Endothelial cell of umbilical vein (primary cell): Measurements from ENCODE around the gene ADH6. TPM values are rescaled to one million over a fixed set of nuclear protein-coding genes. Genes with fewer than 3 reads are reported as not detected.

ENCODE experiments used
- BruUV-seq: library from RNA; stranded (reverse); fragments of 400-500 nt; replicated peaks from 2 replicates; lab custom pipeline; 2021; lab: Mats Ljungman, UMichigan
- CTCF ChIA-PET: fragments of 300-600, 350-600 bp; sonication (Branson Sonifier 250); formaldehyde crosslinking; loops from one replicate; lab custom pipeline; 2021; ENCODE audit warnings: antibody characterized with exemption, inconsistent platforms; lab: Charles Lee
- POLR2A ChIA-PET: fragments of 300-600, 350-600 bp; sonication (Branson Sonifier 250); formaldehyde crosslinking; loops from one replicate; lab custom pipeline; 2021; ENCODE audit warnings: antibody characterized with exemption, inconsistent platforms; lab: Charles Lee
- DNase-seq: peaks from one replicate; pipeline ENCODE4 v3.0.0-alpha.2; 2011; ENCODE audit warnings: low read depth, low spot score
- FAIRE-seq: peaks from 2 replicates; lab custom pipeline; 2011; peaks lifted over from hg19 to GRCh38; lab: Jason Lieb, UNC
- H2AFZ ChIP-seq: 2 replicates; pipeline ENCODE4 v1.6.0; 2012; ENCODE audit warnings: low read depth, low read length, control low read depth, inconsistent platforms
- H3K27ac ChIP-seq: 2 replicates; pipeline ENCODE4 v1.5.1; 2011; ENCODE audit warnings: low read depth, mild to moderate bottlenecking, control low read depth, low read length, moderate library complexity; ENCODE audit not compliant: insufficient read depth
- H3K27me3 ChIP-seq, 2 experiments: 2 replicates each; pipeline versions ENCODE4 v1.6.0 to v1.6.1; 2011; ENCODE audit warnings: low read length in 2 of 2, mixed read lengths in 1 of 2; ENCODE audit not compliant: control insufficient read depth in 2 of 2, insufficient read depth in 2 of 2
- H3K36me3 ChIP-seq, 2 experiments: 2 replicates in 1 of 2; 3 replicates in 1 of 2; pipeline ENCODE4 v1.5.1; 2011; ENCODE audit warnings: low read length in 2 of 2, mild to moderate bottlenecking in 1 of 2, moderate library complexity in 1 of 2; ENCODE audit not compliant: control insufficient read depth in 2 of 2, insufficient read depth in 2 of 2; ENCODE audit errors: extremely low read depth in 1 of 2
- H3K4me1 ChIP-seq: 3 replicates; pipeline ENCODE4 v1.5.1; 2011; ENCODE audit warnings: mild to moderate bottlenecking, low read length; ENCODE audit not compliant: control insufficient read depth, insufficient read depth; ENCODE audit errors: extremely low read depth
- H3K4me2 ChIP-seq: 2 replicates; pipeline ENCODE4 v1.6.1; 2011; ENCODE audit warnings: low read length, control low read depth, mixed read lengths; ENCODE audit not compliant: insufficient read depth
- H3K4me3 ChIP-seq, 3 experiments: fragments of 200-600 bp in 1 of 3; sonication (generic), shearing (Covaris generic) in 1 of 3; replicated peaks in 1 of 3; 2 replicates each; pipeline ENCODE4 v1.5.1; 2011 to 2016; ENCODE audit warnings: control low read depth in 3 of 3, low read length in 3 of 3, mild to moderate bottlenecking in 2 of 3, inconsistent platforms in 1 of 3, low read depth in 1 of 3, moderate library complexity in 1 of 3; ENCODE audit not compliant: insufficient read depth in 1 of 3
- H3K79me2 ChIP-seq: 2 replicates; pipeline ENCODE4 v1.6.0; 2012; ENCODE audit warnings: low read length, inconsistent platforms; ENCODE audit not compliant: control insufficient read depth, insufficient read depth
- H3K9ac ChIP-seq: replicated peaks from 2 replicates; pipeline ENCODE3; 2011; ENCODE audit warnings: low read length, control low read depth; ENCODE audit not compliant: insufficient read depth; ENCODE audit errors: extremely low read depth
- H3K9me1 ChIP-seq: replicated peaks from 3 replicates; pipeline ENCODE4 v1.6.0; 2011; ENCODE audit warnings: mild to moderate bottlenecking, low read length; ENCODE audit not compliant: control insufficient read depth, insufficient read depth; ENCODE audit errors: extremely low read depth
- H3K9me3 ChIP-seq: replicated peaks from 2 replicates; pipeline ENCODE4 v1.5.1; 2012; ENCODE audit warnings: low read length, inconsistent platforms; ENCODE audit not compliant: control insufficient read depth, insufficient read depth
- H4K20me1 ChIP-seq: replicated peaks from 2 replicates; pipeline ENCODE3; 2011; ENCODE audit warnings: mild to moderate bottlenecking, low read length; ENCODE audit not compliant: control insufficient read depth, insufficient read depth; ENCODE audit errors: extremely low read depth
- FOS ChIP-seq: IDR thresholded peaks from 2 replicates; pipeline ENCODE4 v1.6.1; 2011; ENCODE audit warnings: mild to moderate bottlenecking, low read length, moderate library complexity, borderline replicate concordance; ENCODE audit not compliant: insufficient read depth
- GATA2 ChIP-seq: IDR thresholded peaks from 2 replicates; pipeline ENCODE4 v1.7.0; 2011; ENCODE audit warnings: low read depth, mild to moderate bottlenecking, moderate library complexity, mixed read lengths, low read length; ENCODE audit not compliant: insufficient read length, insufficient read depth
- JUN ChIP-seq: IDR thresholded peaks from 2 replicates; pipeline ENCODE4 v1.6.1; 2011; ENCODE audit warnings: borderline replicate concordance, low read depth; ENCODE audit not compliant: insufficient read length, insufficient read depth
- MYC ChIP-seq: IDR thresholded peaks from one replicate; pipeline ENCODE4 v1.6.1; 2011; ENCODE audit warnings: mild to moderate bottlenecking, low read depth, low read length
- dilution Hi-C: fragments of 300-500 bp; cut with MboI; formaldehyde crosslinking; loops from one replicate; pipeline ENCODE4 v1.15.0; 2019; ENCODE audit warnings: low sequenced_read_pairs; ENCODE audit not compliant: extremely low pct_ligation_motif_present
- intact Hi-C: fragments of 100-400 bp; cut with micrococcal nuclease; formaldehyde crosslinking; loops from one replicate; pipeline ENCODE4 v1.10.0; 2022
- polyA plus RNA-seq, 4 experiments: library from polyadenylated mRNA; depleted of rRNA in 3 of 4; stranded (reverse) in 3 of 4; unstranded in 1 of 4; fragments of >200 nt; gene quantifications; 2 replicates each; pipeline versions ENCODE4 v1.2.1 to v1.2.3, GENCODE V29; 2011 to 2012; ENCODE audit warnings: missing spikeins in 1 of 4
- total RNA-seq: library from RNA; stranded (reverse); gene quantifications from 2 replicates; pipeline ENCODE4 v1.2.3, GENCODE V29; 2021
- TF ChIP-seq, protein P1 (sequence below), 2 donors: IDR thresholded peaks; 1 replicate in 1 of 2; 2 replicates in 1 of 2; pipeline ENCODE4 v1.5.1; 2011; ENCODE audit warnings: low read length in 2 of 2, mild to moderate bottlenecking in 2 of 2, moderate library complexity in 2 of 2, control low read depth in 1 of 2, inconsistent platforms in 1 of 2, low read depth in 1 of 2; ENCODE audit not compliant: insufficient read depth in 1 of 2; ENCODE audit errors: extremely low read depth in 1 of 2

ADH6 gene
- total and polyA plus RNA-seq, 2 donors (not counting 3 experiments of a cell fraction or from before 2014, with no cell fraction given), result not detected

DNA sequence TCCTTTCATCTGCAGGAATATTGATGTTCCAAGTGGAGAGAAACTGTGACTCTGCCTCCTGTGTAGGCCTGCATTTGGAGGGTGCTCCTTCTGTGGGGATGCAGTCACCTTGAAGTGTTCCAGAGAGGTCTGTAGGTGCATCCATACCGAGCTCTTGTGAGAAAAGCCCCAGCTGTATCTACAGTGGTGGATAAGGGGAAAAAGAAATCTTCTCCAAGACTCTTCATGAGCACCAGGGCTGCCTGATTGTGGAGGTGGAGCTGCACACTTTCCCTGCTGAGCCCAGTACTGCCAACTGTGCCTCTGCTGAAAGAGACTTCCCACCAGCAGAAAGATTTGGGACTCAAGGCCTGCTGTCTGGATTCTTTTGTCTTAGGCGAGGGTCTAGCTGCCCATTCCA, 39.9 kb downstream of the ADH6 start:
- ChIA-PET POLR2A (no interaction called here), CTCF (no interaction called here)
- Histone ChIP-seq H3K4me2 (no peak overlapping the region), H3K4me1 (no peaks in the 10 kb centered on the region), H3K9me1 (no peaks in the 10 kb centered on the region), H2AFZ (no peak overlapping the region), H4K20me1 (no peaks in the 10 kb centered on the region), H3K79me2 (no peaks in the 10 kb centered on the region), H3K27ac (no peak overlapping the region), H3K36me3 (no peaks in the 10 kb centered on the region), H3K9ac (no peak overlapping the region), H3K27me3 (no peaks in the 10 kb centered on the region), H3K9me3 (no peaks in the 10 kb centered on the region), H3K4me3 (no peak overlapping the region)
- intact Hi-C loops (no loop called here), dilution Hi-C loops (no loop called here)
- FAIRE-seq (no peak), DNase-seq (no peak)
- TF ChIP-seq FOS (no peak), GATA2 (no peak), JUN (no peak), MYC (no peak)
- TF ChIP-seq, protein P1, sequence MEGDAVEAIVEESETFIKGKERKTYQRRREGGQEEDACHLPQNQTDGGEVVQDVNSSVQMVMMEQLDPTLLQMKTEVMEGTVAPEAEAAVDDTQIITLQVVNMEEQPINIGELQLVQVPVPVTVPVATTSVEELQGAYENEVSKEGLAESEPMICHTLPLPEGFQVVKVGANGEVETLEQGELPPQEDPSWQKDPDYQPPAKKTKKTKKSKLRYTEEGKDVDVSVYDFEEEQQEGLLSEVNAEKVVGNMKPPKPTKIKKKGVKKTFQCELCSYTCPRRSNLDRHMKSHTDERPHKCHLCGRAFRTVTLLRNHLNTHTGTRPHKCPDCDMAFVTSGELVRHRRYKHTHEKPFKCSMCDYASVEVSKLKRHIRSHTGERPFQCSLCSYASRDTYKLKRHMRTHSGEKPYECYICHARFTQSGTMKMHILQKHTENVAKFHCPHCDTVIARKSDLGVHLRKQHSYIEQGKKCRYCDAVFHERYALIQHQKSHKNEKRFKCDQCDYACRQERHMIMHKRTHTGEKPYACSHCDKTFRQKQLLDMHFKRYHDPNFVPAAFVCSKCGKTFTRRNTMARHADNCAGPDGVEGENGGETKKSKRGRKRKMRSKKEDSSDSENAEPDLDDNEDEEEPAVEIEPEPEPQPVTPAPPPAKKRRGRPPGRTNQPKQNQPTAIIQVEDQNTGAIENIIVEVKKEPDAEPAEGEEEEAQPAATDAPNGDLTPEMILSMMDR (IDR thresholded peaks at IDR 0.05; ENCODE audit: extremely low read depth in 1 of 2, insufficient read depth in 1 of 2, low read depth in 1 of 2, low read length in 2 of 2), result no peak
- no TSS peak for BruUV-seq

- POLR2A ChIA-PET, result no interaction called here
- dilution Hi-C loops, result no loop called here
Measured at GRCh38 chr4:99166544-99166943, 52.5 kb downstream of the ADH6 start.

More at GRCh38 chr4:99166544-99166943, 52.5 kb downstream of the ADH6 start:
- Histone ChIP-seq H4K20me1 (no peaks in the 10 kb centered on the region), H3K9ac (no peak overlapping the region), H3K4me3 (no peak overlapping the region), H3K36me3 (no peaks in the 10 kb centered on the region), H3K27ac (no peak overlapping the region), H3K9me3 (no peaks in the 10 kb centered on the region), H3K27me3 (no peaks in the 10 kb centered on the region), H3K4me2 (no peak overlapping the region), H2AFZ (no peak overlapping the region), H3K4me1 (no peaks in the 10 kb centered on the region), H3K79me2 (no peaks in the 10 kb centered on the region), H3K9me1 (no peaks in the 10 kb centered on the region)
- BruUV-seq, result no TSS peak
- CTCF ChIA-PET, result interaction anchor here (1.0 kb wide), 1 partner anchor 22 kb away, joined by 3 read pairs; the partner anchor contains the start of gene ADH4
- intact Hi-C loops, result no loop called here
- no peak for FAIRE-seq
- no peak for TF ChIP-seq MYC
- DNase-seq, result no peak
